ENCODE measurements around the gene CTBS.

GRCh38 chr1:84617349-84617748 is 43.1 kb upstream of the CTBS start:
- TF ChIP-seq EZH2phosphoT487 (IDR thresholded peaks at IDR 0.05; ENCODE audit: borderline replicate concordance, low read length) (no peak), CTCF (conservative IDR thresholded peaks at IDR 0.05; ENCODE audit: low read depth, low read length) (no peak), EZH2 (IDR thresholded peaks at IDR 0.05; ENCODE audit: low read length, unreplicated experiment) (no peak)

All from PC-3 (cell line).